Uterus (tissue), 4 donors: ENCODE results near the gene RPL18. TPM values are rescaled to one million over a fixed set of nuclear protein-coding genes. Genes with fewer than 3 reads are reported as not detected.

Experiments used
- DNase-seq, 2 donors: peaks; one replicate each; pipeline ENCODE4 v3.0.0-alpha.2; 2019 to 2020
- H3K27ac ChIP-seq, 2 donors: fragments of 200-600 bp; sonication (generic); 1 replicate in 1 of 2; 2 replicates in 1 of 2; pipeline ENCODE4 v1.5.1; 2016 to 2018
- H3K27me3 ChIP-seq, 2 donors: fragments of 200-600 bp; sonication (generic); one replicate each; pipeline ENCODE4 v1.5.1; 2018 to 2019; ENCODE audit warnings: control low read depth in 1 of 2
- H3K36me3 ChIP-seq, 2 donors: fragments of 200-600 bp; sonication (generic); one replicate each; pipeline ENCODE4 v1.5.1; 2019; ENCODE audit warnings: control low read depth in 1 of 2
- H3K4me1 ChIP-seq, 2 donors: fragments of 200-600 bp; sonication (generic); one replicate each; pipeline ENCODE4 v1.5.1; 2018 to 2019; ENCODE audit warnings: control low read depth in 1 of 2
- H3K4me3 ChIP-seq, 2 donors: fragments of 200-600 bp; sonication (generic); 1 replicate in 1 of 2; 2 replicates in 1 of 2; pipeline ENCODE4 v1.5.1; 2018 to 2019; ENCODE audit warnings: mild to moderate bottlenecking in 1 of 2
- H3K9me3 ChIP-seq, 2 donors: fragments of 200-600 bp; sonication (generic); one replicate each; pipeline ENCODE4 v1.5.1; 2019; ENCODE audit warnings: control low read depth in 1 of 2
- CTCF ChIP-seq, 4 experiments: fragments of 200-600 bp in 2 of 4; fragments of 450-650 bp in 2 of 4; sonication (generic) in 2 of 4; IDR thresholded peaks; one replicate each; pipeline ENCODE4 v1.5.1; 2016 to 2019; ENCODE audit warnings: antibody characterized with exemption in 4 of 4, mild to moderate bottlenecking in 2 of 4, moderate library complexity in 1 of 4
- POLR2A ChIP-seq, 2 donors: fragments of 450-650 bp; IDR thresholded peaks; one replicate each; pipeline ENCODE4 v1.6.1; 2016; ENCODE audit warnings: antibody characterized with exemption in 2 of 2, mild to moderate bottlenecking in 1 of 2, moderate library complexity in 1 of 2
- intact Hi-C: fragments of 100-400 bp; cut with DNase I; formaldehyde crosslinking; loops from one replicate; pipeline ENCODE4 v1.15.1; 2023; ENCODE audit warnings: low total_unique reads
- total RNA-seq, 4 donors: library from RNA; depleted of rRNA in 3 of 4; stranded (reverse); fragments of >200 nt in 3 of 4; gene quantifications; one replicate each; pipeline versions ENCODE4 v1.1.0 to v1.2.4, GENCODE V29; 2014 to 2023
- donor health status: DM: yes; HTN: yes; CAD: no.

Gene RPL18
- total RNA-seq, 4 donors from 2014 or later, result 1,515 to 5,795 (median 3,195) TPM

- TF ChIP-seq POLR2A (IDR thresholded peaks at IDR 0.05), result no peak
- TF ChIP-seq CTCF (IDR thresholded peaks at IDR 0.05), result no peak
- intact Hi-C loops, result no loop called here
- H3K27me3 ChIP-seq, result no peaks in the 10 kb centered on the region
- H3K36me3 ChIP-seq, result no peaks in the 10 kb centered on the region
- no peaks in the 10 kb centered on the region for H3K9me3 ChIP-seq
- no peaks in the 10 kb centered on the region for H3K4me1 ChIP-seq
- H3K27ac ChIP-seq, result no peak overlapping the region
- no peak overlapping the region for H3K4me3 ChIP-seq
- no peak for DNase-seq
Measured at GRCh38 chr19:48603001-48603400, 16.0 kb downstream of the RPL18 start.

GRCh38 chr19:48600679-48601417 lies 18.1 kb downstream of the RPL18 start:
- TF ChIP-seq POLR2A (IDR thresholded peaks at IDR 0.05) (no peak), CTCF (IDR thresholded peaks at IDR 0.05) (no peak)
- Histone ChIP-seq H3K4me1 (no peaks in the 10 kb centered on the region), H3K27ac (no peak overlapping the region), H3K4me3 (no peak overlapping the region), H3K9me3 (no peaks in the 10 kb centered on the region), H3K36me3 (no peaks in the 10 kb centered on the region), H3K27me3 (no peaks in the 10 kb centered on the region)
- intact Hi-C loops, result no loop called here
- no peak for DNase-seq

- Histone ChIP-seq H3K4me3 (no peak overlapping the region), H3K4me1 (no peaks in the 10 kb centered on the region), H3K9me3 (no peaks in the 10 kb centered on the region), H3K27ac (no peak overlapping the region), H3K27me3 (no peaks in the 10 kb centered on the region), H3K36me3 (no peaks in the 10 kb centered on the region)
- no peak for DNase-seq
- intact Hi-C loops, result no loop called here
- no peak for TF ChIP-seq CTCF (IDR thresholded peaks at IDR 0.05)
- TF ChIP-seq POLR2A (IDR thresholded peaks at IDR 0.05), result no peak
Measured at GRCh38 chr19:48598996-48599700, 19.8 kb downstream of the RPL18 start.

GRCh38 chr19:48596679-48597465 lies 22.1 kb downstream of the RPL18 start:
- no peak for TF ChIP-seq POLR2A (IDR thresholded peaks at IDR 0.05)
- no peak for TF ChIP-seq CTCF (IDR thresholded peaks at IDR 0.05)
- Histone ChIP-seq H3K27ac (no peak overlapping the region), H3K27me3 (no peaks in the 10 kb centered on the region), H3K4me1 (no peaks in the 10 kb centered on the region), H3K36me3 (no peaks in the 10 kb centered on the region), H3K9me3 (no peaks in the 10 kb centered on the region), H3K4me3 (no peak overlapping the region)
- DNase-seq, result no peak
- intact Hi-C loops, result no loop called here

- TF ChIP-seq POLR2A (IDR thresholded peaks at IDR 0.05) (no peak), CTCF (IDR thresholded peaks at IDR 0.05) (no peak)
- intact Hi-C loops, result no loop called here
- Histone ChIP-seq H3K4me1 (no peaks in the 10 kb centered on the region), H3K9me3 (no peaks in the 10 kb centered on the region), H3K27ac (no peak overlapping the region), H3K27me3 (no peaks in the 10 kb centered on the region), H3K36me3 (no peaks in the 10 kb centered on the region), H3K4me3 (no peak overlapping the region)
- DNase-seq, result no peak
Measured at GRCh38 chr19:48596237-48596636, 22.7 kb downstream of the RPL18 start.
